ENCODE data around the gene UBE3B.
"Not testable (repeated sequence)": the region's sequence is repeated elsewhere in the genome, so short reads cannot be mapped to it uniquely, and the experiment has no call there.

The UBE3B gene

GRCh38 chr12:109439181-109439580 is 38.3 kb upstream of the UBE3B start:
- Histone ChIP-seq H3K9me3 (ENCODE audit: control insufficient read depth, low read length) (no peaks in the 10 kb centered on the region), H3K27me3 (ENCODE audit: control insufficient read depth, insufficient read depth, low read length) (no peaks in the 10 kb centered on the region), H3K36me3 (ENCODE audit: control insufficient read depth, insufficient read depth, low read length) (no peaks in the 10 kb centered on the region), H3K9ac (ENCODE audit: low read length) (no peak overlapping the region), H3K4me3 (ENCODE audit: low read length) (no peak overlapping the region), H3K4me1 (ENCODE audit: control insufficient read depth, insufficient read depth, low read length) (no peaks in the 10 kb centered on the region)

- not testable (repeated sequence) for H3K4me3 ChIP-seq (ENCODE audit: low read length); H3K36me3 ChIP-seq (ENCODE audit: control insufficient read depth, insufficient read depth, low read length); H3K4me1 ChIP-seq (ENCODE audit: control insufficient read depth, insufficient read depth, low read length); H3K27me3 ChIP-seq (ENCODE audit: control insufficient read depth, insufficient read depth, low read length); H3K9me3 ChIP-seq (ENCODE audit: control insufficient read depth, low read length); H3K9ac ChIP-seq (ENCODE audit: low read length)
Observed at GRCh38 chr12:109439951-109440350, 37.5 kb upstream of the UBE3B start.

- H3K4me1 ChIP-seq (ENCODE audit: control insufficient read depth, insufficient read depth, low read length): no peaks in the 10 kb centered on the region
- no peaks in the 10 kb centered on the region for H3K9me3 ChIP-seq (ENCODE audit: control insufficient read depth, low read length)
- H3K4me3 ChIP-seq (ENCODE audit: low read length): no peak overlapping the region
Observed at GRCh38 chr12:109440851-109441490, 36.5 kb upstream of the UBE3B start.

GRCh38 chr12:109443794-109444193 is 33.6 kb upstream of the UBE3B start:
- Histone ChIP-seq H3K4me3 (ENCODE audit: low read length) (no peak overlapping the region), H3K4me1 (ENCODE audit: control insufficient read depth, insufficient read depth, low read length) (no peaks in the 10 kb centered on the region), H3K27me3 (ENCODE audit: control insufficient read depth, insufficient read depth, low read length) (no peaks in the 10 kb centered on the region), H3K36me3 (ENCODE audit: control insufficient read depth, insufficient read depth, low read length) (no peaks in the 10 kb centered on the region), H3K9me3 (ENCODE audit: control insufficient read depth, low read length) (no peaks in the 10 kb centered on the region), H3K9ac (ENCODE audit: low read length) (no peak overlapping the region)

More at GRCh38 chr12:109440851-109441490, 36.5 kb upstream of the UBE3B start:
- H3K27me3 ChIP-seq (ENCODE audit: control insufficient read depth, insufficient read depth, low read length): no peaks in the 10 kb centered on the region
- no peak overlapping the region for H3K9ac ChIP-seq (ENCODE audit: low read length)
- H3K36me3 ChIP-seq (ENCODE audit: control insufficient read depth, insufficient read depth, low read length): no peaks in the 10 kb centered on the region

GRCh38 chr12:109444259-109444658 is 33.2 kb upstream of the UBE3B start:
- Histone ChIP-seq H3K4me3 (ENCODE audit: low read length) (no peak overlapping the region), H3K36me3 (ENCODE audit: control insufficient read depth, insufficient read depth, low read length) (no peaks in the 10 kb centered on the region), H3K9me3 (ENCODE audit: control insufficient read depth, low read length) (no peaks in the 10 kb centered on the region), H3K27me3 (ENCODE audit: control insufficient read depth, insufficient read depth, low read length) (no peaks in the 10 kb centered on the region), H3K9ac (ENCODE audit: low read length) (no peak overlapping the region), H3K4me1 (ENCODE audit: control insufficient read depth, insufficient read depth, low read length) (no peaks in the 10 kb centered on the region)

- Histone ChIP-seq H3K36me3 (ENCODE audit: control insufficient read depth, insufficient read depth, low read length) (no peaks in the 10 kb centered on the region), H3K4me1 (ENCODE audit: control insufficient read depth, insufficient read depth, low read length) (no peaks in the 10 kb centered on the region), H3K27me3 (ENCODE audit: control insufficient read depth, insufficient read depth, low read length) (no peaks in the 10 kb centered on the region), H3K9me3 (ENCODE audit: control insufficient read depth, low read length) (no peaks in the 10 kb centered on the region), H3K9ac (ENCODE audit: low read length) (no peak overlapping the region), H3K4me3 (ENCODE audit: low read length) (no peak overlapping the region)
Observed at GRCh38 chr12:109445191-109445609, 32.2 kb upstream of the UBE3B start.

- Histone ChIP-seq H3K4me1 (ENCODE audit: control insufficient read depth, insufficient read depth, low read length) (no peaks in the 10 kb centered on the region), H3K4me3 (ENCODE audit: low read length) (no peak overlapping the region), H3K9me3 (ENCODE audit: control insufficient read depth, low read length) (no peaks in the 10 kb centered on the region), H3K27me3 (ENCODE audit: control insufficient read depth, insufficient read depth, low read length) (no peaks in the 10 kb centered on the region), H3K9ac (ENCODE audit: low read length) (no peak overlapping the region), H3K36me3 (ENCODE audit: control insufficient read depth, insufficient read depth, low read length) (no peaks in the 10 kb centered on the region)
Observed at GRCh38 chr12:109446869-109447268, 30.6 kb upstream of the UBE3B start.

- H3K4me3 ChIP-seq (ENCODE audit: low read length): no peak overlapping the region
- H3K9me3 ChIP-seq (ENCODE audit: control insufficient read depth, low read length): no peaks in the 10 kb centered on the region
- no peaks in the 10 kb centered on the region for H3K4me1 ChIP-seq (ENCODE audit: control insufficient read depth, insufficient read depth, low read length)
- no peaks in the 10 kb centered on the region for H3K27me3 ChIP-seq (ENCODE audit: control insufficient read depth, insufficient read depth, low read length)
- H3K9ac ChIP-seq (ENCODE audit: low read length): no peak overlapping the region
- H3K36me3 ChIP-seq (ENCODE audit: control insufficient read depth, insufficient read depth, low read length): peaks cover 6% of the 10 kb centered on the region
Observed at GRCh38 chr12:109447482-109447881, 30.0 kb upstream of the UBE3B start.

GRCh38 chr12:109448272-109448671 is 29.2 kb upstream of the UBE3B start:
- Histone ChIP-seq H3K27me3 (ENCODE audit: control insufficient read depth, insufficient read depth, low read length) (no peaks in the 10 kb centered on the region), H3K36me3 (ENCODE audit: control insufficient read depth, insufficient read depth, low read length) (peaks cover 6% of the 10 kb centered on the region), H3K4me3 (ENCODE audit: low read length) (no peak overlapping the region), H3K9me3 (ENCODE audit: control insufficient read depth, low read length) (no peaks in the 10 kb centered on the region), H3K9ac (ENCODE audit: low read length) (no peak overlapping the region), H3K4me1 (ENCODE audit: control insufficient read depth, insufficient read depth, low read length) (no peaks in the 10 kb centered on the region)

GRCh38 chr12:109448707-109449390 is 28.6 kb upstream of the UBE3B start:
- peaks cover 6% of the 10 kb centered on the region for H3K36me3 ChIP-seq (ENCODE audit: control insufficient read depth, insufficient read depth, low read length)
- no peaks in the 10 kb centered on the region for H3K27me3 ChIP-seq (ENCODE audit: control insufficient read depth, insufficient read depth, low read length)
- H3K9ac ChIP-seq (ENCODE audit: low read length): no peak overlapping the region
- H3K9me3 ChIP-seq (ENCODE audit: control insufficient read depth, low read length): no peaks in the 10 kb centered on the region
- H3K4me3 ChIP-seq (ENCODE audit: low read length): no peak overlapping the region
- no peaks in the 10 kb centered on the region for H3K4me1 ChIP-seq (ENCODE audit: control insufficient read depth, insufficient read depth, low read length)

GRCh38 chr12:109449845-109450532 is 27.4 kb upstream of the UBE3B start:
- Histone ChIP-seq H3K9me3 (ENCODE audit: control insufficient read depth, low read length) (no peaks in the 10 kb centered on the region), H3K9ac (ENCODE audit: low read length) (no peak overlapping the region), H3K27me3 (ENCODE audit: control insufficient read depth, insufficient read depth, low read length) (no peaks in the 10 kb centered on the region), H3K36me3 (ENCODE audit: control insufficient read depth, insufficient read depth, low read length) (peaks cover 6% of the 10 kb centered on the region), H3K4me3 (ENCODE audit: low read length) (no peak overlapping the region), H3K4me1 (ENCODE audit: control insufficient read depth, insufficient read depth, low read length) (no peaks in the 10 kb centered on the region)

- Histone ChIP-seq H3K9ac (ENCODE audit: low read length) (no peak overlapping the region), H3K27me3 (ENCODE audit: control insufficient read depth, insufficient read depth, low read length) (no peaks in the 10 kb centered on the region), H3K4me1 (ENCODE audit: control insufficient read depth, insufficient read depth, low read length) (no peaks in the 10 kb centered on the region), H3K9me3 (ENCODE audit: control insufficient read depth, low read length) (no peaks in the 10 kb centered on the region), H3K36me3 (ENCODE audit: control insufficient read depth, insufficient read depth, low read length) (peaks cover 6% of the 10 kb centered on the region), H3K4me3 (ENCODE audit: low read length) (no peak overlapping the region)
Observed at GRCh38 chr12:109450980-109451379, 26.5 kb upstream of the UBE3B start.
